ENCODE results near the gene CES5A. TPM values are rescaled to one million over a fixed set of nuclear protein-coding genes. Genes with fewer than 3 reads are reported as not detected.

Gene CES5A
- total and polyA plus RNA-seq, 10 donors, result 0.03 TPM; not detected in 9

DNA sequence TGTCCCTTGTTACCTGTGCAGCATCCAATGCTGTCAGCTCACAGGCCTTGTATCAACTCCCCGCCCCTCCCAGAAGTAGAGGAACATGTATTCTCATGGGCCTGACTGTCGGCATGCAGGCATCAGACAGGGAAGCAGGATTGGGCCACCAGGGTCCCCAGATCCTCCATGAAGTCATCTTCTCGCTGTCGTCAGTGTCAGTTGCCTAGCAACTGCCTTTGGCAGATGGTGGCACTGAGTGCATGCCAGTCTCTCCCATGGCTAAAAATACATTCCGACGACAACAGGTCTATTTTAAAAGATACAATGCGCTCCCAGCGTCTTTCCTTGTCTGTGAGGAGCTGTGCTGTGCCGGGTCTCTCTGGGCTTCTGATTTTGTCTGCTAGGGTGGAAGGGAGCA is 36.8 kb upstream of the CES5A start:
- Histone ChIP-seq H3K9me3 (peaks cover 0 to 9% (median 0%) of the 10 kb centered on the region in 8 donors), H3K27ac (no peak overlapping the region), H3K4me3 (no peak overlapping the region), H3K36me3 (no peaks in the 10 kb centered on the region), H3K4me1 (no peaks in the 10 kb centered on the region), H3K27me3 (replicated peaks in 1 of 7) (peaks cover 0 to 10% (median 0%) of the 10 kb centered on the region in 7 donors)
- no peak for DNase-seq
- 80 to 82% (median 81%) methylated on average over 9 of the region's 9 CpGs for WGBS, 5 donors
- intact Hi-C loops (cut with DNase I; ENCODE audit: low total_unique reads), result no loop called here
- TF ChIP-seq POLR2AphosphoS5 (IDR thresholded peaks at IDR 0.05) (no peak), POLR2A (IDR thresholded peaks at IDR 0.05) (no peak)
- TF ChIP-seq, protein P1, sequence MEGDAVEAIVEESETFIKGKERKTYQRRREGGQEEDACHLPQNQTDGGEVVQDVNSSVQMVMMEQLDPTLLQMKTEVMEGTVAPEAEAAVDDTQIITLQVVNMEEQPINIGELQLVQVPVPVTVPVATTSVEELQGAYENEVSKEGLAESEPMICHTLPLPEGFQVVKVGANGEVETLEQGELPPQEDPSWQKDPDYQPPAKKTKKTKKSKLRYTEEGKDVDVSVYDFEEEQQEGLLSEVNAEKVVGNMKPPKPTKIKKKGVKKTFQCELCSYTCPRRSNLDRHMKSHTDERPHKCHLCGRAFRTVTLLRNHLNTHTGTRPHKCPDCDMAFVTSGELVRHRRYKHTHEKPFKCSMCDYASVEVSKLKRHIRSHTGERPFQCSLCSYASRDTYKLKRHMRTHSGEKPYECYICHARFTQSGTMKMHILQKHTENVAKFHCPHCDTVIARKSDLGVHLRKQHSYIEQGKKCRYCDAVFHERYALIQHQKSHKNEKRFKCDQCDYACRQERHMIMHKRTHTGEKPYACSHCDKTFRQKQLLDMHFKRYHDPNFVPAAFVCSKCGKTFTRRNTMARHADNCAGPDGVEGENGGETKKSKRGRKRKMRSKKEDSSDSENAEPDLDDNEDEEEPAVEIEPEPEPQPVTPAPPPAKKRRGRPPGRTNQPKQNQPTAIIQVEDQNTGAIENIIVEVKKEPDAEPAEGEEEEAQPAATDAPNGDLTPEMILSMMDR (IDR thresholded peaks at IDR 0.05 in 8 of 11, conservative IDR thresholded peaks at IDR 0.05 in 3 of 11), result no peak

DNA sequence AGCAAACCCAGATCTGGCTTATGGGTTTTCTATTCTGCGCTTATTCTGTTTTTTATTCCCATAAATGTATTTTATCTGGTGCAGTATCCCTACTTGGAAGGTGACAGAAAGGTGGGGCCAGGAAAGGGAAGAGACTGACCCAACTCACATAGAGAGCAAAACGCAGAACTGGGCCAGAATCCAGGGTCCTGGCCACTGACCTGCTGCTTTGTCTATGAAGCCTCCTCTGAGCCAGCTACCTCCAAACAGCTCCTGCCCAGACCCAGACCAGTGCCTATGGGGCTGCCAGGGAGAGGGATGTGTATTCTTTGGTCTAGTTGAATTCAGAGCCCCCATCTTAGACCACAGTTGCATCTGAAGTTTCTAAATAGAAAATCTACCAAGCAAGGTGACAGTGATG is 36.4 kb upstream of the CES5A start:
- DNase-seq, result no peak
- intact Hi-C loops (cut with DNase I; ENCODE audit: low total_unique reads), result no loop called here
- Histone ChIP-seq H3K36me3 (no peaks in the 10 kb centered on the region), H3K27me3 (replicated peaks in 1 of 7) (peaks cover 0 to 13% (median 0%) of the 10 kb centered on the region in 7 donors), H3K4me1 (no peaks in the 10 kb centered on the region), H3K9me3 (peaks cover 0 to 9% (median 0%) of the 10 kb centered on the region in 8 donors), H3K4me3 (no peak overlapping the region), H3K27ac (no peak overlapping the region)
- WGBS, 5 donors, result 73 to 83% (median 79%) methylated on average over 2 of the region's 2 CpGs
- TF ChIP-seq, protein P1 (IDR thresholded peaks at IDR 0.05 in 8 of 11, conservative IDR thresholded peaks at IDR 0.05 in 3 of 11), result no peak
- TF ChIP-seq POLR2AphosphoS5 (IDR thresholded peaks at IDR 0.05) (no peak), POLR2A (IDR thresholded peaks at IDR 0.05) (no peak)

DNA sequence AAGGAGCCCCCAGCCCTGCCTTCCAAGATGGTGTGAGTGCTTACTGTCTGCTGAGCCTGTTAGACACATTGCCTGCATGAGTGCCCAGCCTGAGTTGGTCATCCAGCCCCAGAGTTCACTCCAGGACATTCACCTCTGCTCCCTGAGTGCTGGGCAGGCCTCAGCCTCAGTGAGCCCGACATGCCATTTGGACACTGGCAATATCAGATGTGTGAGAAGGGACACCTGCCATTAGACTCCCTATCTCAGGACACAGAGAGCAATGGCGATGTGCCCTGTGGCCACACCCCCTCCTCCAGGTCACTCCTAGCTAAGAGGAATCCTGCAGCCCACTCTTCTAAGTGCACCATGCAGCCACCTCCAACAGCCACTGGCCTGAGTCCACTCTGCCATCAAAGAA is 34.7 kb upstream of the CES5A start:
- Histone ChIP-seq H3K4me1 (no peaks in the 10 kb centered on the region), H3K9me3 (peaks cover 0 to 11% (median 0%) of the 10 kb centered on the region in 8 donors), H3K4me3 (no peak overlapping the region), H3K27ac (no peak overlapping the region), H3K27me3 (replicated peaks in 1 of 7) (peaks cover 0 to 22% (median 0%) of the 10 kb centered on the region in 7 donors), H3K36me3 (no peaks in the 10 kb centered on the region)
- intact Hi-C loops (cut with DNase I; ENCODE audit: low total_unique reads), result no loop called here
- no peak for DNase-seq
- TF ChIP-seq, protein P1 (IDR thresholded peaks at IDR 0.05 in 8 of 11, conservative IDR thresholded peaks at IDR 0.05 in 3 of 11), result no peak
- TF ChIP-seq POLR2A (IDR thresholded peaks at IDR 0.05) (no peak), POLR2AphosphoS5 (IDR thresholded peaks at IDR 0.05) (no peak)
- WGBS, 5 donors, result 69 to 84% (median 70%) methylated on average over 2 of the region's 2 CpGs

DNA sequence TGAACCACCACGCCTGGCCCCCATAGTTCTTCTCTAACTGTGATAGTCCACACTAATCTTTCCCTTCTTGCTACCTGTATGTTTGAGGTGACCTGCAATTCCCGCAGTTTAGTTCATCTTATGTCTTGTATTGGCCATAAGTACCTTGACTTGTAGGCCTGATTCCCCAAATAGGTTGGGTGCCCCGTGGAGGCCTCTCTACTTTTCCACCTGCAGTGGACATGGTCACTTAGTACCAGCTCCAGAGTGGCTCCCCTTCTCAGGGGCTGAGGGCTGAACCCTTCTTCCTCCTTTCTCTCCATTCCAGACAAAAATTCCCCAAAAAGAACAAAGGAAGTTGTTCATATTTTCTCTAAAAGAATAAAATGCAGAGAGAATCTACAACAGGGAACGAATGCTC is 33.5 kb upstream of the CES5A start:
- Histone ChIP-seq H3K36me3 (no peaks in the 10 kb centered on the region), H3K9me3 (peaks cover 0 to 24% (median 10%) of the 10 kb centered on the region in 8 donors), H3K4me1 (no peaks in the 10 kb centered on the region), H3K27ac (no peak overlapping the region), H3K27me3 (replicated peaks in 1 of 7) (peaks cover 0 to 22% (median 0%) of the 10 kb centered on the region in 7 donors), H3K4me3 (no peak overlapping the region)
- no peak for DNase-seq
- 71 to 90% (median 73%) methylated on average over 4 of the region's 4 CpGs for WGBS, 5 donors
- intact Hi-C loops (cut with DNase I; ENCODE audit: low total_unique reads), result no loop called here
- TF ChIP-seq, protein P1 (IDR thresholded peaks at IDR 0.05 in 8 of 11, conservative IDR thresholded peaks at IDR 0.05 in 3 of 11), result no peak
- no peak for TF ChIP-seq POLR2AphosphoS5 (IDR thresholded peaks at IDR 0.05)
- no peak for TF ChIP-seq POLR2A (IDR thresholded peaks at IDR 0.05)
